PFSK-1 (cell line): ENCODE data around the gene MYO1G.

Source experiments
- FOXP2 ChIP-seq: optimal IDR thresholded peaks from 2 replicates; pipeline ENCODE3; 2011; ENCODE audit warnings: borderline replicate concordance, control low read depth, inconsistent platforms; ENCODE audit not compliant: insufficient read depth; ENCODE audit errors: extremely low read length, extremely low read depth
- POLR2AphosphoS5 ChIP-seq: IDR thresholded peaks from 2 replicates; pipeline ENCODE4 v1.6.1; 2012; ENCODE audit warnings: low read depth, mild to moderate bottlenecking, control low read depth, low read length, moderate library complexity
- SIN3A ChIP-seq: IDR thresholded peaks from 2 replicates; pipeline ENCODE4 v1.6.1; 2012; ENCODE audit warnings: mild to moderate bottlenecking, low read length, moderate library complexity, borderline replicate concordance; ENCODE audit not compliant: insufficient read depth
- TAF1 ChIP-seq: IDR thresholded peaks from 2 replicates; pipeline ENCODE4 v1.6.1; 2012; ENCODE audit warnings: low read length, control low read depth, borderline replicate concordance; ENCODE audit not compliant: insufficient read depth
- TF ChIP-seq, protein P1 (sequence below), 2 experiments: IDR thresholded peaks; 2 replicates each; pipeline versions ENCODE4 v1.6.1 to v1.8.0; 2011 to 2012; ENCODE audit warnings: low read depth in 2 of 2, low read length in 2 of 2, control low read depth in 1 of 2, inconsistent platforms in 1 of 2, mild to moderate bottlenecking in 1 of 2, moderate library complexity in 1 of 2; ENCODE audit not compliant: insufficient read depth in 1 of 2

MYO1G gene

DNA sequence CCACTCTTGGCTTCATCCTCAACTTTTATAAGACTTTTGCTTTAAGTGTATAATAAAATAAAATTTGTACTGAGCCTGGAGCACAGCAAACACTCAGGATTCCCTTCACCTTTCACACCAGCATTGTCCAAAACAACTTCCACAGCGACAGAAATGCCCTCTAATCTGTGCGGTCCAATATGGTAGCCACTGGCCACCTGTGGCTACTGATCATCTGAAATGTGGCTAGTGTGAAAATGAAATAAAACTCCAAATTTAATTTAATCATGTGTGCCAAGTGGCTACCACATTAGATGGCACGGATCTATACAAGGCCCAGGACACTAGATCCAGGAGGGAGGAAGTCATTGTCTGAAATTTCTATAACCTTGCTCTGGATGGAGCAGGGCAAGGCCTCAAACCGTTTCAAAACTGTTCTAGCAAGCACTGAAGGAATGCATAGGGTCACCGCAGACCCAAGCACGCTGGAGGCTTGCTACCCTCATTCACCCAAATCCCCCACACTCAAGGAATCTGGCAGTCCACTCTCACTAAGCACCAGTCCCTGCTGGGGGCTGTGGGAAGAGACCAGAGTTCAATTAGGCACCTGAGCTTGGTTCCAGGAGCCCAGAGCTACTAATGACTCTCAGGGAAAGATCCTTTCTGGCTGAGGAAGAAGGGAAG is 6.3 kb upstream of the MYO1G start:
- TF ChIP-seq POLR2AphosphoS5 (no peak; the same call in 1 of the 2 replicates), TAF1 (no peak), SIN3A (no peak), FOXP2 (no peak)
- TF ChIP-seq, protein P1, sequence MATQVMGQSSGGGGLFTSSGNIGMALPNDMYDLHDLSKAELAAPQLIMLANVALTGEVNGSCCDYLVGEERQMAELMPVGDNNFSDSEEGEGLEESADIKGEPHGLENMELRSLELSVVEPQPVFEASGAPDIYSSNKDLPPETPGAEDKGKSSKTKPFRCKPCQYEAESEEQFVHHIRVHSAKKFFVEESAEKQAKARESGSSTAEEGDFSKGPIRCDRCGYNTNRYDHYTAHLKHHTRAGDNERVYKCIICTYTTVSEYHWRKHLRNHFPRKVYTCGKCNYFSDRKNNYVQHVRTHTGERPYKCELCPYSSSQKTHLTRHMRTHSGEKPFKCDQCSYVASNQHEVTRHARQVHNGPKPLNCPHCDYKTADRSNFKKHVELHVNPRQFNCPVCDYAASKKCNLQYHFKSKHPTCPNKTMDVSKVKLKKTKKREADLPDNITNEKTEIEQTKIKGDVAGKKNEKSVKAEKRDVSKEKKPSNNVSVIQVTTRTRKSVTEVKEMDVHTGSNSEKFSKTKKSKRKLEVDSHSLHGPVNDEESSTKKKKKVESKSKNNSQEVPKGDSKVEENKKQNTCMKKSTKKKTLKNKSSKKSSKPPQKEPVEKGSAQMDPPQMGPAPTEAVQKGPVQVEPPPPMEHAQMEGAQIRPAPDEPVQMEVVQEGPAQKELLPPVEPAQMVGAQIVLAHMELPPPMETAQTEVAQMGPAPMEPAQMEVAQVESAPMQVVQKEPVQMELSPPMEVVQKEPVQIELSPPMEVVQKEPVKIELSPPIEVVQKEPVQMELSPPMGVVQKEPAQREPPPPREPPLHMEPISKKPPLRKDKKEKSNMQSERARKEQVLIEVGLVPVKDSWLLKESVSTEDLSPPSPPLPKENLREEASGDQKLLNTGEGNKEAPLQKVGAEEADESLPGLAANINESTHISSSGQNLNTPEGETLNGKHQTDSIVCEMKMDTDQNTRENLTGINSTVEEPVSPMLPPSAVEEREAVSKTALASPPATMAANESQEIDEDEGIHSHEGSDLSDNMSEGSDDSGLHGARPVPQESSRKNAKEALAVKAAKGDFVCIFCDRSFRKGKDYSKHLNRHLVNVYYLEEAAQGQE (IDR thresholded peaks at IDR 0.05; ENCODE audit: insufficient read depth in 1 of 2, low read depth in 2 of 2, low read length in 2 of 2) = no peak

DNA sequence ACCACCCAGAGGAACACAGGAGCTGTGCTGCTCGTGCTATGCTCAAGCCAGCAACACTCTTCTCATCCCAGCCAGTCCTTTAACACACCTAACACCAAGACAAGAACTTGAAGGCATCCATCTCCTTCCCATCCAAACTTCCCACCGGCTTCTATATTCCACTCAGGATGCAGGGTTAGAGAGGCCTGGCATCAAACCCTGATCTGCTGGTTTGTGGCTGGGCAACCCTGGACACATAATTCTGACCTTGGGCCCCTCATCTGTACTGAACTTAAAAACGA is 5.6 kb upstream of the MYO1G start:
- TF ChIP-seq POLR2AphosphoS5 (peak; percentile 35; the same call in 1 of the 2 replicates), TAF1 (no peak)

DNA sequence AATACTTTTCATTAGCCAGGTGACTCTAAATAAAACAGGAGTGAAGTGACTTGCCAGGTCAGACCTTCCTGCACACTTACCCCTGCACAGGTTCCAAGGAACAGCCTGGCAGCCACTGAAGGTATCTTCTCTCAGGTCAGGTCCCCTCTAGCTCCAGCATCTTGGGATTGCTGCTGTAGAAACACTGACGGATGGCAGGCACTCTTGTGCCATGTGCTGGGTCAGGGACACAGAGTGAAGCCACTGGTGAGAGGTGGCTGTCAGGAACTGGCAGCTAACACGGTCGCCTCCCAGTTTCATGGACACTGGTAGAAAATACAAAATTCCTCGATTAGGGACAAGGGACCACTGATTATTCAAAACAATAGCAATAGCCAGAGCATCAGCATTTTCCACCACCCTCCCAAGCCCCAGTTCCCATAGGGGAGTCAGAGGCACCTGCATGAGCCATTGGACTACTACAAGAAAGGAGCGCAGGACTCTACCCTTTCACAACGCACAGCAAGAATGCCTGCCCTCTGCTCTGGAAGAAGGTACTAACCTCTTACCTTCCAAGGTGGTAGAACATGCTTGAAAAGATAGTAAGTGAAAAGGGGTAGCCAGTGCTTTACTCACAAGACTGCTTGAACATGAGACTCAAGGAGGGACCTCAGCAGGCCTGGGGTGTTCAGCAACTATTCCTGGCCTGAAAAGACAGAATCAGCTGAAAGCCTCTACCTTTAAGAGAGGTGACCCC is 5.1 kb upstream of the MYO1G start:
- TF ChIP-seq FOXP2 (no peak), SIN3A (no peak), POLR2AphosphoS5 (no peak), TAF1 (no peak)
- TF ChIP-seq, protein P1 (IDR thresholded peaks at IDR 0.05; ENCODE audit: insufficient read depth in 1 of 2, low read depth in 2 of 2, low read length in 2 of 2) = no peak

DNA sequence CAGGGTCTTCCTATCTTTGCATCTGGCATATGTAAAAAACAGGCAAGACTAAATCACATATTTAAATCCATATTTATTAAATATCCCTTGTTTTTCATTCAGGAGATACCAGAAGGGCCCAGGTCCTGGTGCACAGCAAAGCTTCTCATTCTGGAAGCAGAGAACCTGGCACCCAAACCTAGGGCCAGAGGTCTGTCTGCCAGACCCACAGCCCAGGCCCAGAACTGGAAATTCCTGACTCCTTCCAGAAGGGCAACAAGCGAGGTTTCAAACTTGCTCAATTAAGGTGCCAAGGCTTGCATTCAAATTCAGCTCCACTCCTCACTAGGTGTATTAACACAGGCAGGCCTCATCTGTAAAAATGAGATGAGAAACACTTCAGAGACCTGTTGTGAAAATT is 4.2 kb upstream of the MYO1G start:
- TF ChIP-seq TAF1 (no peak), FOXP2 (no peak), SIN3A (no peak), POLR2AphosphoS5 (no peak; the same call in none of the 2 replicates)
- TF ChIP-seq, protein P1 (IDR thresholded peaks at IDR 0.05; ENCODE audit: insufficient read depth in 1 of 2, low read depth in 2 of 2, low read length in 2 of 2) = no peak

DNA sequence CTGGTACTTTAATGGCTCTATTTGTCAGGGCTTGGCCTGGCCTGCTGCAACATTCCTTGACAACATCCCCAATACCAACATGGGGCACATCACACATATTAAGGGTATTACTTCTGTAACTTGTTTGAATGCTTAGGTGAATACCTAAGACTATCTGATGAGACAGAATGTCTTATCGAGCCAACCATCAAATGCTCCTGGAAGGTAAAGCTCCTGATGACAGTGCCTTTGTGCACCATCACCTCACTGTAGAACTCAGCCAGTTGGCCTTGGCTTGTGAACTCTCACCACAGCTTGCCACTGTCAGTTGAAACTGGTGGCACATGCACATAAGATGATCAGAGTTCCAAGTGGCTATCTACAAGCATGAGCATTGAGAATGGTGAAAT is 3.7 kb upstream of the MYO1G start:
- TF ChIP-seq, protein P1 (IDR thresholded peaks at IDR 0.05; ENCODE audit: insufficient read depth in 1 of 2, low read depth in 2 of 2, low read length in 2 of 2) = no peak
- peak; percentile 46; the same call in 1 of the 2 replicates for TF ChIP-seq POLR2AphosphoS5
